ENCODE data around the gene NQO1. TPM values are rescaled to one million over a fixed set of nuclear protein-coding genes. Genes with fewer than 3 reads are reported as not detected.

The NQO1 gene
- total RNA-seq, 1 experiment from 2014 or later: 853 TPM

DNA sequence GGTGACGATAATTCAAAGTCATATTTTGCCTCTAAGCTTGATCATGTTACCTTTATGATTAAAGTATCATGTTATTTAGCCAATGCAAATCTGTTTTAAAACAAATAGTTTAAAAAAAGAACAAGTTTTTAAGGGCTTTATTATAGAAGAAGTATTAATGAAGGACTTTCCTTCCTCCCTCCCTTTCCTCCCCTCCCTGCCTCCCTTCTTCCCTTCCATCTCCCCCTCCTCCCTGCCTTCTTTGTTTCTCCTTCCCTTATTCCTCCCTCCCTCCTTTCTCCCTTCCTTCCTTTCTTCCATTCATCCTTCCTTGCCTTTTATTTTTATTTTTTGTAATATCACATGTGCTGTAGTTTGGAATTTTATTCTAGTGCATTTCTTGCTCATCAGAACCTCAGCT is 26.4 kb downstream of the NQO1 start:
- H3K27me3 ChIP-seq (ENCODE audit: insufficient read depth, low read depth): no peaks in the 10 kb centered on the region
- POLR2A ChIA-PET (ENCODE audit: unreplicated experiment): interaction anchor here (0.6 kb wide), 1 partner anchor 1292 kb away, joined by 5 read pairs; no protein-coding TSS in a partner anchor
- H3K9me2 ChIP-seq (ENCODE audit: insufficient read depth): no peaks in the 10 kb centered on the region
- no peak overlapping the region for H3K4me3 ChIP-seq
- 0 out of 2 replicates have a peak, but pooled peaks cover 19% of the 10 kb centered on the region for H3K79me2 ChIP-seq (ENCODE audit: low read depth)
- H3K9me3 ChIP-seq (ENCODE audit: insufficient read depth, low read depth): no peaks in the 10 kb centered on the region
- no TSS peak for BruUV-seq (replicated peaks)
- TF ChIP-seq, protein P1, sequence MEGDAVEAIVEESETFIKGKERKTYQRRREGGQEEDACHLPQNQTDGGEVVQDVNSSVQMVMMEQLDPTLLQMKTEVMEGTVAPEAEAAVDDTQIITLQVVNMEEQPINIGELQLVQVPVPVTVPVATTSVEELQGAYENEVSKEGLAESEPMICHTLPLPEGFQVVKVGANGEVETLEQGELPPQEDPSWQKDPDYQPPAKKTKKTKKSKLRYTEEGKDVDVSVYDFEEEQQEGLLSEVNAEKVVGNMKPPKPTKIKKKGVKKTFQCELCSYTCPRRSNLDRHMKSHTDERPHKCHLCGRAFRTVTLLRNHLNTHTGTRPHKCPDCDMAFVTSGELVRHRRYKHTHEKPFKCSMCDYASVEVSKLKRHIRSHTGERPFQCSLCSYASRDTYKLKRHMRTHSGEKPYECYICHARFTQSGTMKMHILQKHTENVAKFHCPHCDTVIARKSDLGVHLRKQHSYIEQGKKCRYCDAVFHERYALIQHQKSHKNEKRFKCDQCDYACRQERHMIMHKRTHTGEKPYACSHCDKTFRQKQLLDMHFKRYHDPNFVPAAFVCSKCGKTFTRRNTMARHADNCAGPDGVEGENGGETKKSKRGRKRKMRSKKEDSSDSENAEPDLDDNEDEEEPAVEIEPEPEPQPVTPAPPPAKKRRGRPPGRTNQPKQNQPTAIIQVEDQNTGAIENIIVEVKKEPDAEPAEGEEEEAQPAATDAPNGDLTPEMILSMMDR (conservative IDR thresholded peaks at IDR 0.05): no peak
- TF ChIP-seq EZH2 (IDR thresholded peaks at IDR 0.05; ENCODE audit: low read depth): no peak
- no peak overlapping the region for H3K4me2 ChIP-seq
- H3F3A ChIP-seq (ENCODE audit: insufficient read depth, low read depth): peaks cover 80% of the 10 kb centered on the region
- H3K27ac ChIP-seq: peak overlapping the region; percentile 21; the same call in 1 of the 2 replicates
- intact Hi-C loops (cut with micrococcal nuclease; ENCODE audit: unreplicated experiment): no loop called here
- peaks cover 37% of the 10 kb centered on the region for H3K36me3 ChIP-seq (ENCODE audit: low read depth)
- H3K4me1 ChIP-seq (replicated peaks; ENCODE audit: insufficient read depth): no peaks in the 10 kb centered on the region
- no peak for DNase-seq
- H4K20me1 ChIP-seq (ENCODE audit: insufficient read depth): peaks cover 36% of the 10 kb centered on the region
- CTCF ChIA-PET: interaction anchor here (0.6 kb wide), 1 partner anchor 54 kb away, joined by 4 read pairs; no protein-coding TSS in a partner anchor
- H2AFZ ChIP-seq: no peak overlapping the region

DNA sequence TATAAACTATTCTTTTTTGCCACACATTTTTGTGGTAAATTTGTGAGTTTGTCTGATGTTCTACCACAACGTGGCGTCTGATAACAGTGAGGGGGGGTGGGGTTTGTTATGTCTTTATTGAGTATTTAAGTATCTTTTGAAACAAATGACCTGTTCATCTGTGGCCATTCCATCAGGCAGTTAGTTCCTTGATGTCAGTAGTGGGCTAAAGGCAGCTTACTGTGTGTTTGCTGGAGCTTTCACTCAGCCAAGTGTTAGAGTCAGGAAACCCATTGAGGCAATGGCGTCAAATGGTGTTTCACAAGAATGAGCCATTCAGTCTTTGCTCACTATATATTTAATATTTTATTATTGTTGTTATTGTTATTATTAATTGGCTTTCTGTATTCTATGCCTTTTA is 28.0 kb downstream of the NQO1 start:
- Histone ChIP-seq H3K9me3 (ENCODE audit: insufficient read depth, low read depth) (no peaks in the 10 kb centered on the region), H3K27me3 (ENCODE audit: insufficient read depth, low read depth) (no peaks in the 10 kb centered on the region), H3K36me3 (ENCODE audit: low read depth) (peaks cover 46% of the 10 kb centered on the region), H4K20me1 (ENCODE audit: insufficient read depth) (peaks cover 44% of the 10 kb centered on the region), H3K4me3 (no peak overlapping the region), H3K9me2 (ENCODE audit: insufficient read depth) (no peaks in the 10 kb centered on the region), H3F3A (ENCODE audit: insufficient read depth, low read depth) (peaks cover 81% of the 10 kb centered on the region), H3K4me2 (no peak overlapping the region), H3K79me2 (ENCODE audit: low read depth) (0 out of 2 replicates have a peak, but pooled peaks cover 19% of the 10 kb centered on the region), H2AFZ (no peak overlapping the region), H3K4me1 (replicated peaks; ENCODE audit: insufficient read depth) (no peaks in the 10 kb centered on the region), H3K27ac (no peak overlapping the region)
- DNase-seq: no peak
- CTCF ChIA-PET: interaction anchor here (0.6 kb wide), 1 partner anchor 548 kb away, joined by 3 read pairs; no protein-coding TSS in a partner anchor
- no TSS peak for BruUV-seq (replicated peaks)
- POLR2A ChIA-PET (ENCODE audit: unreplicated experiment): no interaction called here
- intact Hi-C loops (cut with micrococcal nuclease; ENCODE audit: unreplicated experiment): no loop called here
- TF ChIP-seq, protein P1 (conservative IDR thresholded peaks at IDR 0.05): no peak
- no peak for TF ChIP-seq EZH2 (IDR thresholded peaks at IDR 0.05; ENCODE audit: low read depth)

DNA sequence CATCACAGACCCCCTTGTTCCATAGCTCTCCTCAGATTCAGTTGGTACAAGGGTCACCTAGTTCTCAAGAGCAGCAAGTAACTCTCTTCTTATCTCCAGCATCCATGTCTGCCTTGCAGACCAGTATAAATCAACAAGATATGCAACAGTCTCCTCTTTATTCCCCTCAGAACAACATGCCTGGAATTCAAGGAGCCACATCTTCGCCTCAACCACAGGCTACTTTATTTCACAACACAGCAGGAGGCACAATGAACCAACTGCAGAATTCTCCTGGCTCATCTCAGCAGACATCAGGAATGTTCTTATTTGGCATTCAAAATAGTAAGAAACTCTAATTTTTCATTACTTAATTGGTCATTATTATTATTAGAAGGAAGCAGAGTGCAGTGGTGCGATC is 32.4 kb downstream of the NQO1 start:
- peaks cover 10% of the 10 kb centered on the region; the same call in 1 of the 2 replicates for H3K79me2 ChIP-seq (ENCODE audit: low read depth)
- no peaks in the 10 kb centered on the region for H3K9me3 ChIP-seq (ENCODE audit: insufficient read depth, low read depth)
- H3K36me3 ChIP-seq (ENCODE audit: low read depth): peaks cover 79% of the 10 kb centered on the region
- no peaks in the 10 kb centered on the region for H3K4me1 ChIP-seq (replicated peaks; ENCODE audit: insufficient read depth)
- DNase-seq: no peak
- H3K4me2 ChIP-seq: no peak overlapping the region
- intact Hi-C loops (cut with micrococcal nuclease; ENCODE audit: unreplicated experiment): loop anchor here (5.0 kb wide), 1 partner anchor 37 kb away; no protein-coding TSS in a partner anchor
- no peak overlapping the region for H2AFZ ChIP-seq
- CTCF ChIA-PET: no interaction called here
- H3K27ac ChIP-seq: no peak overlapping the region
- TF ChIP-seq EZH2 (IDR thresholded peaks at IDR 0.05; ENCODE audit: low read depth): no peak
- TF ChIP-seq, protein P1 (conservative IDR thresholded peaks at IDR 0.05): no peak
- no peaks in the 10 kb centered on the region for H3K27me3 ChIP-seq (ENCODE audit: insufficient read depth, low read depth)
- peaks cover 45% of the 10 kb centered on the region for H4K20me1 ChIP-seq (ENCODE audit: insufficient read depth)
- H3F3A ChIP-seq (ENCODE audit: insufficient read depth, low read depth): peaks cover 67% of the 10 kb centered on the region
- H3K9me2 ChIP-seq (ENCODE audit: insufficient read depth): no peaks in the 10 kb centered on the region
- POLR2A ChIA-PET (ENCODE audit: unreplicated experiment): no interaction called here
- no peak overlapping the region for H3K4me3 ChIP-seq
- no TSS peak for BruUV-seq (replicated peaks)
